BLaER1 treated with 17β-estradiol and CSF1 and Interleukin-3, amounts not matched to agents 10 nM and 100 nM (cell line): ENCODE data around the gene VPS13D.

Experiments
- H3K27ac ChIP-seq, 11 experiments: shearing (Covaris generic); formaldehyde crosslinking; 2 replicates each; pipeline ENCODE4 v1.8.1; 2022
- H3K27me3 ChIP-seq, 11 experiments: shearing (Covaris generic); formaldehyde crosslinking; 2 replicates each; pipeline ENCODE4 v1.8.1; 2022
- H3K36me3 ChIP-seq, 11 experiments: shearing (Covaris generic); formaldehyde crosslinking; 2 replicates each; pipeline ENCODE4 v1.8.1; 2022
- H3K4me1 ChIP-seq, 10 experiments: shearing (Covaris generic); formaldehyde crosslinking; 2 replicates each; pipeline ENCODE4 v1.8.1; 2022
- H3K4me2 ChIP-seq, 11 experiments: shearing (Covaris generic); formaldehyde crosslinking; 2 replicates each; pipeline ENCODE4 v1.8.1; 2022
- H3K4me3 ChIP-seq, 10 experiments: shearing (Covaris generic); formaldehyde crosslinking; 2 replicates each; pipeline ENCODE4 v1.8.1; 2022
- H3K9ac ChIP-seq, 11 experiments: shearing (Covaris generic); formaldehyde crosslinking; 2 replicates each; pipeline ENCODE4 v1.8.1; 2022
- H3K9me3 ChIP-seq, 11 experiments: shearing (Covaris generic); formaldehyde crosslinking; replicated peaks in 1 of 11; 2 replicates each; pipeline ENCODE4 v1.8.1; 2022
- H4K20me1 ChIP-seq, 11 experiments: shearing (Covaris generic); formaldehyde crosslinking; 2 replicates each; pipeline ENCODE4 v1.8.1; 2022
- Cebpa-rat ChIP-seq, 11 experiments: shearing (Covaris generic); IDR thresholded peaks; 2 replicates each; pipeline ENCODE4 v1.8.1; 2022

The VPS13D gene

GRCh38 chr1:12432897-12433296 is 203.1 kb downstream of the VPS13D start:
- H3K4me3 ChIP-seq = no peak overlapping the region
- H4K20me1 ChIP-seq = peaks cover 0 to 19% (median 0%) of the 10 kb centered on the region in 11 experiments; a peak in 5 of 22 replicates
- no peak overlapping the region for H3K9ac ChIP-seq
- TF ChIP-seq Cebpa-rat (IDR thresholded peaks at IDR 0.05) = no peak
- H3K27me3 ChIP-seq = no peaks in the 10 kb centered on the region
- H3K27ac ChIP-seq = peak overlapping the region in 2 of 11 experiments; percentile 20 to 31; a peak in 3 of 22 replicates
- H3K9me3 ChIP-seq = peaks cover 0 to 4% (median 0%) of the 10 kb centered on the region in 11 experiments; a peak in 4 of 22 replicates
- peaks cover 0 to 64% (median 28%) of the 10 kb centered on the region in 11 experiments; a peak in 16 of 22 replicates for H3K36me3 ChIP-seq
- H3K4me2 ChIP-seq = peak overlapping the region; percentile 48 to 92 (median 87); a peak in 21 of 22 replicates
- H3K4me1 ChIP-seq = peaks cover 43 to 57% (median 55%) of the 10 kb centered on the region in 10 experiments

GRCh38 chr1:12433323-12434053 is 203.7 kb downstream of the VPS13D start:
- H3K27me3 ChIP-seq = no peaks in the 10 kb centered on the region
- peaks cover 0 to 7% (median 0%) of the 10 kb centered on the region in 11 experiments; a peak in 4 of 22 replicates for H3K9me3 ChIP-seq
- 0 out of 22 replicates have a peak overlapping the region, but pooled peaks of 1 of the 11 experiments have one; percentile 19 for H3K9ac ChIP-seq
- TF ChIP-seq Cebpa-rat (IDR thresholded peaks at IDR 0.05) = no peak
- H3K4me3 ChIP-seq = no peak overlapping the region; a peak in 1 of 20 replicates
- peaks cover 0 to 63% (median 23%) of the 10 kb centered on the region in 11 experiments; a peak in 16 of 22 replicates for H3K36me3 ChIP-seq
- H3K4me1 ChIP-seq = peaks cover 47 to 63% (median 61%) of the 10 kb centered on the region in 10 experiments
- peaks cover 0 to 19% (median 0%) of the 10 kb centered on the region in 11 experiments; a peak in 5 of 22 replicates for H4K20me1 ChIP-seq
- H3K4me2 ChIP-seq = peak overlapping the region; percentile 48 to 92 (median 87)
- H3K27ac ChIP-seq = peak overlapping the region in 5 of 11 experiments; percentile 2 to 31 (median 20); a peak in 4 of 22 replicates

- TF ChIP-seq Cebpa-rat (IDR thresholded peaks at IDR 0.05) = no peak
- H3K27me3 ChIP-seq = no peaks in the 10 kb centered on the region
- peak overlapping the region in 4 of 11 experiments; percentile 2 to 21 (median 19); a peak in 2 of 22 replicates for H3K27ac ChIP-seq
- H3K9me3 ChIP-seq = peaks cover 0 to 7% (median 0%) of the 10 kb centered on the region in 11 experiments; a peak in 4 of 22 replicates
- peak overlapping the region in 3 of 11 experiments; percentile 6 to 19 (median 16); a peak in 1 of 22 replicates for H3K9ac ChIP-seq
- peaks cover 54 to 70% (median 68%) of the 10 kb centered on the region in 10 experiments for H3K4me1 ChIP-seq
- peaks cover 0 to 25% (median 0%) of the 10 kb centered on the region in 11 experiments; a peak in 5 of 22 replicates for H4K20me1 ChIP-seq
- H3K36me3 ChIP-seq = peaks cover 0 to 56% (median 18%) of the 10 kb centered on the region in 11 experiments; a peak in 13 of 22 replicates
- peak overlapping the region in 1 of 10 experiments; percentile 21; a peak in 1 of 20 replicates for H3K4me3 ChIP-seq
- H3K4me2 ChIP-seq = peak overlapping the region; percentile 48 to 92 (median 87)
These were observed 204.3 kb downstream of the VPS13D start for GRCh38 chr1:12434174-12434573.

- H3K4me2 ChIP-seq = peak overlapping the region; percentile 48 to 92 (median 87); a peak in 21 of 22 replicates
- peaks cover 0 to 55% (median 18%) of the 10 kb centered on the region in 11 experiments; a peak in 13 of 22 replicates for H3K36me3 ChIP-seq
- no peak for TF ChIP-seq Cebpa-rat (IDR thresholded peaks at IDR 0.05)
- peak overlapping the region in 1 of 10 experiments; percentile 21; a peak in 2 of 20 replicates for H3K4me3 ChIP-seq
- H3K9ac ChIP-seq = peak overlapping the region in 3 of 11 experiments; percentile 6 to 19 (median 16); a peak in 1 of 22 replicates
- H3K9me3 ChIP-seq = peaks cover 0 to 7% (median 0%) of the 10 kb centered on the region in 11 experiments; a peak in 4 of 22 replicates
- peak overlapping the region in 3 of 11 experiments; percentile 18 to 21 (median 20); a peak in 4 of 22 replicates for H3K27ac ChIP-seq
- peaks cover 0 to 25% (median 0%) of the 10 kb centered on the region in 11 experiments; a peak in 5 of 22 replicates for H4K20me1 ChIP-seq
- peaks cover 55 to 75% (median 73%) of the 10 kb centered on the region in 10 experiments for H3K4me1 ChIP-seq
- H3K27me3 ChIP-seq = no peaks in the 10 kb centered on the region
These were observed 204.9 kb downstream of the VPS13D start for GRCh38 chr1:12434686-12435085.

GRCh38 chr1:12435639-12436344 is 206.0 kb downstream of the VPS13D start:
- peak overlapping the region in 4 of 10 experiments; percentile 11 to 44 (median 24); a peak in 5 of 20 replicates for H3K4me3 ChIP-seq
- H3K4me2 ChIP-seq = peak overlapping the region; percentile 65 to 92 (median 87)
- peaks cover 0 to 25% (median 0%) of the 10 kb centered on the region in 11 experiments; a peak in 5 of 22 replicates for H4K20me1 ChIP-seq
- H3K27me3 ChIP-seq = no peaks in the 10 kb centered on the region
- H3K9ac ChIP-seq = peak overlapping the region in 8 of 11 experiments; percentile 6 to 52 (median 41); a peak in 15 of 22 replicates
- peaks cover 0 to 7% (median 0%) of the 10 kb centered on the region in 11 experiments; a peak in 4 of 22 replicates for H3K9me3 ChIP-seq
- TF ChIP-seq Cebpa-rat (IDR thresholded peaks at IDR 0.05) = no peak
- peak overlapping the region in 9 of 11 experiments; percentile 7 to 65 (median 59); a peak in 16 of 22 replicates for H3K27ac ChIP-seq
- peaks cover 55 to 84% (median 78%) of the 10 kb centered on the region in 10 experiments for H3K4me1 ChIP-seq
- peaks cover under 1 to 55% (median 17%) of the 10 kb centered on the region in 11 experiments; a peak in 13 of 22 replicates for H3K36me3 ChIP-seq

GRCh38 chr1:12436345-12436658 is 206.5 kb downstream of the VPS13D start:
- TF ChIP-seq Cebpa-rat (IDR thresholded peaks at IDR 0.05) = no peak
- Histone ChIP-seq H3K4me3 (peak overlapping the region in 2 of 10 experiments; percentile 11 to 23; a peak in 1 of 20 replicates), H4K20me1 (peaks cover 0 to 25% (median 0%) of the 10 kb centered on the region in 11 experiments; a peak in 5 of 22 replicates), H3K27ac (peak overlapping the region in 9 of 11 experiments; percentile 7 to 65 (median 59); a peak in 15 of 22 replicates), H3K9ac (peak overlapping the region in 8 of 11 experiments; percentile 6 to 52 (median 38); a peak in 9 of 22 replicates), H3K4me2 (peak overlapping the region; percentile 65 to 92 (median 87)), H3K9me3 (peaks cover 0 to 7% (median 0%) of the 10 kb centered on the region in 11 experiments; a peak in 4 of 22 replicates), H3K4me1 (peaks cover 55 to 88% (median 78%) of the 10 kb centered on the region in 10 experiments), H3K36me3 (peaks cover 6 to 55% (median 22%) of the 10 kb centered on the region in 11 experiments; a peak in 14 of 22 replicates), H3K27me3 (no peaks in the 10 kb centered on the region)

- Histone ChIP-seq H3K9me3 (peaks cover 0 to 7% (median 0%) of the 10 kb centered on the region in 11 experiments; a peak in 4 of 22 replicates), H3K27ac (peak overlapping the region in 1 of 11 experiments; percentile 65; a peak in 2 of 22 replicates), H3K4me1 (peaks cover 55 to 91% (median 78%) of the 10 kb centered on the region in 10 experiments), H3K9ac (no peak overlapping the region), H4K20me1 (peaks cover 0 to 25% (median 0%) of the 10 kb centered on the region in 11 experiments; a peak in 5 of 22 replicates), H3K4me3 (no peak overlapping the region), H3K4me2 (peak overlapping the region in 9 of 11 experiments; percentile 85 to 92 (median 87); a peak in 17 of 22 replicates), H3K36me3 (peaks cover 6 to 54% (median 19%) of the 10 kb centered on the region in 11 experiments; a peak in 14 of 22 replicates), H3K27me3 (no peaks in the 10 kb centered on the region)
- no peak for TF ChIP-seq Cebpa-rat (IDR thresholded peaks at IDR 0.05)
These were observed 207.2 kb downstream of the VPS13D start for GRCh38 chr1:12436817-12437599.
